AG04450 (cell line): ENCODE measurements around the gene FOXN1. TPM values are rescaled to one million over a fixed set of nuclear protein-coding genes. Genes with fewer than 3 reads are reported as not detected.
"Not testable (repeated sequence)": the region's sequence is repeated elsewhere in the genome, so short reads cannot be mapped to it uniquely, and the experiment has no call there.

Experiments
- CTCF ChIA-PET: fragments of 300-600, 350-600 bp; formaldehyde crosslinking; extraction: SDS; loops from one replicate; lab custom pipeline; 2022; ENCODE audit warnings: antibody characterized with exemption, inconsistent platforms; lab: Charles Lee
- POLR2A ChIA-PET: fragments of 350-600 bp; formaldehyde crosslinking; extraction: SDS; loops from one replicate; lab custom pipeline; 2021; ENCODE audit warnings: antibody characterized with exemption, inconsistent platforms; lab: Yijun Ruan, JAX
- DNase-seq: peaks from one replicate; pipeline ENCODE4 v3.0.0-alpha.2; 2011; ENCODE audit warnings: low read depth, low spot score
- H3K27ac ChIP-seq: one replicate; pipeline ENCODE4 v1.5.1; 2012; ENCODE audit warnings: low read depth, low read length, control low read depth
- H3K27me3 ChIP-seq: one replicate; pipeline ENCODE4 v1.6.0; 2012; ENCODE audit warnings: low read length; ENCODE audit not compliant: control insufficient read depth, insufficient read depth
- H3K4me3 ChIP-seq: 2 replicates; pipeline ENCODE4 v1.5.1; 2011; ENCODE audit warnings: mild to moderate bottlenecking, low read depth, low read length, control low read depth
- H3K9me3 ChIP-seq: 2 replicates; pipeline ENCODE4 v1.5.1; 2012; ENCODE audit warnings: low read length; ENCODE audit not compliant: control insufficient read depth, insufficient read depth
- polyA minus RNA-seq: library from RNA; depleted of rRNA, polyadenylated mRNA; stranded (reverse); fragments of >200 nt; gene quantifications from 2 replicates; pipeline ENCODE4 v1.2.3, GENCODE V29; 2011; rRNA and poly(A)+ RNA removed
- polyA plus RNA-seq: library from polyadenylated mRNA; depleted of rRNA; stranded (reverse); fragments of >200 nt; gene quantifications from 2 replicates; pipeline ENCODE4 v1.2.3, GENCODE V29; 2011; rRNA removed
- TF ChIP-seq, protein P1 (sequence below): IDR thresholded peaks from 2 replicates; pipeline ENCODE4 v1.5.1; 2011; ENCODE audit warnings: low read depth, low read length, control low read depth, inconsistent platforms

The FOXN1 gene, protein sequence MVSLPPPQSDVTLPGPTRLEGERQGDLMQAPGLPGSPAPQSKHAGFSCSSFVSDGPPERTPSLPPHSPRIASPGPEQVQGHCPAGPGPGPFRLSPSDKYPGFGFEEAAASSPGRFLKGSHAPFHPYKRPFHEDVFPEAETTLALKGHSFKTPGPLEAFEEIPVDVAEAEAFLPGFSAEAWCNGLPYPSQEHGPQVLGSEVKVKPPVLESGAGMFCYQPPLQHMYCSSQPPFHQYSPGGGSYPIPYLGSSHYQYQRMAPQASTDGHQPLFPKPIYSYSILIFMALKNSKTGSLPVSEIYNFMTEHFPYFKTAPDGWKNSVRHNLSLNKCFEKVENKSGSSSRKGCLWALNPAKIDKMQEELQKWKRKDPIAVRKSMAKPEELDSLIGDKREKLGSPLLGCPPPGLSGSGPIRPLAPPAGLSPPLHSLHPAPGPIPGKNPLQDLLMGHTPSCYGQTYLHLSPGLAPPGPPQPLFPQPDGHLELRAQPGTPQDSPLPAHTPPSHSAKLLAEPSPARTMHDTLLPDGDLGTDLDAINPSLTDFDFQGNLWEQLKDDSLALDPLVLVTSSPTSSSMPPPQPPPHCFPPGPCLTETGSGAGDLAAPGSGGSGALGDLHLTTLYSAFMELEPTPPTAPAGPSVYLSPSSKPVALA
- polyA plus RNA-seq = not detected in 2 replicates
- polyA minus RNA-seq = not detected in 2 replicates

DNA sequence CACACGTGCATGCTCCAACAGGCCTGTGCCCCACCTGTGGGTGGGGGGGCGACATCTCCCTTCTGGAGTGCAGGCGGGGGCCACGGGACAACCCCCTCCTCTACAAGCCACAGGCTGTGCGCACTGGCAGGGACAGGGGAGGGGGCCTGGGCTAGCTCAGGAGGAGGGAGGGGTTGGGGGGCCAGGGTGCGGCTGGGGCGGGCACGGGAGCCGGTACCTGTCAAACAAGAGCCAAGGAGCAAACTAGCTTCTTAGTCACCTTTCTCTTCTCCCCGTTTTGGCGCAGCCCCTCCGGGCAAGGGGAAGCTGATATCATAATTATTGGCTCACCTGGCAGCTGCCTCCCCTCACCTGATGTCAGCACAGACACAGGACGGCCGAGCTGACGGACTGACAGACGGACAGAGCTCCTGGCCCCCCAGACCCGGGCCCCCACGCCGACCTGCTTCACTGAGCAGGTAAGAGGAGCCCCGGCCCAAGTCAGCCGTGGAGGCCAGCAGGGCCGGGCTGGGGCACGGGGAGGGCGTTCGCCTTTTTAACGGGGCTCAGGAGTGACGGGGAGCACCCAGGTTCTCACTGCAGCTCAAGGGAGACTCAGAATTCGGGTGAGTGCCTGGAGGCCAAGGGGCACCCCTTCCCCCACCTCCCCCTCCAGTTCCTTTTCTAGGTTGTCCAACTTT is at the start of gene FOXN1:
Gene FOXN1 (plus strand): TSS at position 363 of the 680 bp plus-strand sequence. CDS start 17,622 bp downstream, outside the sequence.
- CTCF ChIA-PET = interaction anchor here (1.2 kb wide), 1 partner anchor 35 kb away, joined by 3 read pairs; no protein-coding TSS in a partner anchor

DNA sequence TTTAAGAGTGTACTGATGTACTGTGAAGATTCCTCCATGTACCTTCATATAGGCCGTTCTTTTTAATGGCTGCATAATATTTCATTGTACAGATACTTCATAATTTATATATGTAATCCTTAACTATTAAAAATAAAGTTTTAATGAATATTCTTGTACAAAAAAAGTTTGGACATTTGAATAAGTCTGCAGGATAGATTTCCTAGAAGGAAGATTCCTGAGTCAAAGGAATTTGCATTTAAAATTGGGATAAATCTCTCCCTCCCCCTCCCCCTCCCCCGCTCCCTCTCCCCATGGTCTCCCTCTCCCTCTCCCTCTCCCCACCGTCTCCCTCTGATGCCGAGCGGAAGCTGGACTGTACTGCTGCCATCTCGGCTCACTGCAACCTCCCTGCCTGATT is 48.3 kb upstream of the FOXN1 start:
- Histone ChIP-seq H3K27me3 (peaks cover 8% of the 10 kb centered on the region), H3K9me3 (no peaks in the 10 kb centered on the region), H3K27ac (no peak overlapping the region), H3K4me3 (no peak overlapping the region)
- POLR2A ChIA-PET = no interaction called here
- TF ChIP-seq, protein P1, sequence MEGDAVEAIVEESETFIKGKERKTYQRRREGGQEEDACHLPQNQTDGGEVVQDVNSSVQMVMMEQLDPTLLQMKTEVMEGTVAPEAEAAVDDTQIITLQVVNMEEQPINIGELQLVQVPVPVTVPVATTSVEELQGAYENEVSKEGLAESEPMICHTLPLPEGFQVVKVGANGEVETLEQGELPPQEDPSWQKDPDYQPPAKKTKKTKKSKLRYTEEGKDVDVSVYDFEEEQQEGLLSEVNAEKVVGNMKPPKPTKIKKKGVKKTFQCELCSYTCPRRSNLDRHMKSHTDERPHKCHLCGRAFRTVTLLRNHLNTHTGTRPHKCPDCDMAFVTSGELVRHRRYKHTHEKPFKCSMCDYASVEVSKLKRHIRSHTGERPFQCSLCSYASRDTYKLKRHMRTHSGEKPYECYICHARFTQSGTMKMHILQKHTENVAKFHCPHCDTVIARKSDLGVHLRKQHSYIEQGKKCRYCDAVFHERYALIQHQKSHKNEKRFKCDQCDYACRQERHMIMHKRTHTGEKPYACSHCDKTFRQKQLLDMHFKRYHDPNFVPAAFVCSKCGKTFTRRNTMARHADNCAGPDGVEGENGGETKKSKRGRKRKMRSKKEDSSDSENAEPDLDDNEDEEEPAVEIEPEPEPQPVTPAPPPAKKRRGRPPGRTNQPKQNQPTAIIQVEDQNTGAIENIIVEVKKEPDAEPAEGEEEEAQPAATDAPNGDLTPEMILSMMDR = no peak
- CTCF ChIA-PET = no interaction called here
- DNase-seq = no peak

More for the DNA sequence above, at the start of gene FOXN1:
- Histone ChIP-seq H3K9me3 (no peaks in the 10 kb centered on the region), H3K27ac (no peak within 1 kb of the TSS), H3K27me3 (peaks cover 81% of the 10 kb centered on the region), H3K4me3 (no peak within 1 kb of the TSS)
- POLR2A ChIA-PET = no interaction called here
- no peak for DNase-seq
- TF ChIP-seq, protein P1 = no peak

DNA sequence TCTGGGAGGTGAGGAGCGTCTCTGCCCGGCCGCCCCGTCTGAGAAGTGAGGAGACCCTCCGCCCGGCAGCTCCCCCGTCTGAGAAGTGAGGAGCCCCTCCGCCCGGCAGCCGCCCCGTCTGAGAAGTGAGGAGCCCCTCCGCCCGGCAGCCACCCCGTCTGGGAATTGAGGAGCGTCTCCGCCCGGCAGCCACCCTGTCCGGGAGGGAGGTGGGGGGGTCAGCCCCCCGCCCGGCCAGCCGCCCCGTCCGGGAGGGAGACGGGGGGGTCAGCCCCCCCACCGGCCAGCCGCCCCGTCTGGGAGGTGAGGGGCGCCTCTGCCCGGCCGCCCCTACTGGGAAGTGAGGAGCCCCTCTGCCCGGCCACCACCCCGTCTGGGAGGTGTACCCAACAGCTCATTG is 47.3 kb upstream of the FOXN1 start:
- DNase-seq, CTCF ChIA-PET, H3K4me3 ChIP-seq, H3K27ac ChIP-seq, POLR2A ChIA-PET, H3K9me3 ChIP-seq: not testable (repeated sequence)
- H3K27me3 ChIP-seq = peaks cover 12% of the 10 kb centered on the region

DNA sequence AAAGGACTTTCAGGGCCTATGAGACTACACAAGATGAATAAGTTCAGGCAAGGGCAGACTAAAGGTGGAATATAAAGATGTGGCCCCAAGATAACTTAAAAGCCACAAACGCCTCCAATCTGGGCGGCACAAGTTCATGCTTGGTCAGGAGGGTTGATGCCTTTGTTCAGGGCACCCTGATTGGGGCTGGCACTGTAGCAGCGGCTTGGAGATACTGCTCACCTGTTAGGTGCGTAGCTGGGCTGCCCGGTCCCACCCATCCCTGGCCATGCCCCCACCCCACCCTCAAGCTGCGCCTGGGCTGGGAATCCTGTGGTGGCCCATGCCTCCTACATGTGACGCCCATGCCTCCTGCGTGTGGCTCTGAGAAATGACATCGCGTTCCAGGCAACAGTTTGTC is 45.2 kb upstream of the FOXN1 start:
- Histone ChIP-seq H3K4me3 (no peak overlapping the region), H3K9me3 (no peaks in the 10 kb centered on the region), H3K27me3 (peaks cover 15% of the 10 kb centered on the region), H3K27ac (no peak overlapping the region)
- ChIA-PET POLR2A (no interaction called here), CTCF (no interaction called here)
- TF ChIP-seq, protein P1 = no peak
- DNase-seq = no peak

DNA sequence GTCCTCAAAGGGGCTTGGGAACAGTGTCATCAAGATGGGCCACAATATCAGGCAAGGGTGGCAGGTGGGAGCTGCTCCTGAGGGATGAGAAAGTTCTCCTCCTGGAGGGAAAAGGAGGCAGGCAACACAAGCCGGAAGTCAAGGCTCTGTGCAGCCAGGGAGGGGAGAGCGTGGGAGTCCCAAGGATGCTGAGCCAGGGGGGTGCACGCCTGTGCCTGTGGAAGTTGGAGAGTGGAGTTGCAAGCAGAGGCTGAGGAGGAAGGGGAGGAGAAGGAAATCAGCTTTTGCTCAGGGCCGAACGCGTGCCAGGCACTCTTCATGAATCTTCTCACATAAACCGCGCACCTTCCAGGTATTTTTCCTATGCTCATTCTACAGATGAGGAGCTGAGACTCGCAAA is 40.1 kb upstream of the FOXN1 start:
- no peak overlapping the region for H3K27ac ChIP-seq
- CTCF ChIA-PET = no interaction called here
- peaks cover 36% of the 10 kb centered on the region for H3K27me3 ChIP-seq
- no peaks in the 10 kb centered on the region for H3K9me3 ChIP-seq
- POLR2A ChIA-PET = no interaction called here
- no peak overlapping the region for H3K4me3 ChIP-seq
- TF ChIP-seq, protein P1 = no peak
- DNase-seq = no peak
